NT2/D1 (cell line): Measurements from ENCODE around the gene PDIK1L.
A peak's percentile ranks its signal among the peaks of the same experiment; 100 is the strongest.

Source experiments
- DNase-seq: peaks from one replicate; pipeline ENCODE4 v3.0.0-alpha.2; 2011; ENCODE audit warnings: low read depth, low spot score
- H3K27me3 ChIP-seq: 2 replicates; pipeline ENCODE4 v1.6.0; 2011; ENCODE audit warnings: mild to moderate bottlenecking; ENCODE audit not compliant: insufficient read length, insufficient read depth
- H3K36me3 ChIP-seq: 2 replicates; pipeline ENCODE4 v1.6.1; 2011; ENCODE audit warnings: mild to moderate bottlenecking, low read length, mixed read lengths; ENCODE audit not compliant: insufficient read depth, insufficient read length
- H3K4me1 ChIP-seq: 2 replicates; pipeline ENCODE4 v1.5.1; 2011; ENCODE audit not compliant: insufficient read depth, insufficient read length
- H3K4me3 ChIP-seq: 2 replicates; pipeline ENCODE4 v1.5.1; 2011; ENCODE audit warnings: low read depth; ENCODE audit not compliant: insufficient read length
- H3K9ac ChIP-seq: 2 replicates; pipeline ENCODE4 v1.6.0; 2011; ENCODE audit warnings: low read depth; ENCODE audit not compliant: insufficient read length
- H3K9me3 ChIP-seq: 2 replicates; pipeline ENCODE4 v1.5.1; 2011; ENCODE audit warnings: mild to moderate bottlenecking, low read length; ENCODE audit not compliant: insufficient read depth
- SUZ12 ChIP-seq: IDR thresholded peaks from 2 replicates; pipeline ENCODE4 v1.6.1; 2011; ENCODE audit not compliant: insufficient read length, insufficient read depth; ENCODE audit errors: extremely low read depth
- YY1 ChIP-seq: IDR thresholded peaks from 2 replicates; pipeline ENCODE4 v1.6.1; 2011; ENCODE audit not compliant: insufficient read length, insufficient read depth
- ZNF274 ChIP-seq: IDR thresholded peaks from 2 replicates; pipeline ENCODE4 v1.6.1; 2011; ENCODE audit warnings: mild to moderate bottlenecking, low read depth, low read length

PDIK1L gene

GRCh38 chr1:26111530-26112406 lies at the start of gene PDIK1L:
TSS of gene PDIK1L (plus strand) at chr1:26111824. CDS start at chr1:26114309, 2,485 bp downstream.
- H3K9ac ChIP-seq = peak within 1 kb of the TSS; percentile 99
- no peaks in the 10 kb centered on the region for H3K9me3 ChIP-seq
- H3K36me3 ChIP-seq = peaks cover 10% of the 10 kb centered on the region
- peaks cover 18% of the 10 kb centered on the region for H3K27me3 ChIP-seq
- peak within 1 kb of the TSS; percentile 99 for H3K4me3 ChIP-seq
- TF ChIP-seq ZNF274 (no peak), YY1 (peak; percentile 73)
- H3K4me1 ChIP-seq = no peaks in the 10 kb centered on the region
- DNase-seq = peak; percentile 97

- DNase-seq = no peak
- H3K9ac ChIP-seq = no peak overlapping the region
- H3K27me3 ChIP-seq = no peaks in the 10 kb centered on the region
- H3K4me3 ChIP-seq = no peak overlapping the region
- H3K4me1 ChIP-seq = peaks cover 27% of the 10 kb centered on the region
- TF ChIP-seq ZNF274 (no peak), SUZ12 (no peak), YY1 (no peak)
- H3K9me3 ChIP-seq = no peaks in the 10 kb centered on the region
- no peaks in the 10 kb centered on the region for H3K36me3 ChIP-seq
Measured at GRCh38 chr1:26064553-26064952, 47.1 kb upstream of the PDIK1L start.

- no peaks in the 10 kb centered on the region for H3K36me3 ChIP-seq
- no peaks in the 10 kb centered on the region for H3K27me3 ChIP-seq
- H3K4me1 ChIP-seq = peaks cover 21% of the 10 kb centered on the region
- no peak overlapping the region for H3K9ac ChIP-seq
- H3K9me3 ChIP-seq = no peaks in the 10 kb centered on the region
- no peak for TF ChIP-seq SUZ12
- no peak for TF ChIP-seq ZNF274
- TF ChIP-seq YY1 = no peak
- H3K4me3 ChIP-seq = no peak overlapping the region
- no peak for DNase-seq
Measured at GRCh38 chr1:26066160-26066559, 45.5 kb upstream of the PDIK1L start.

- H3K36me3 ChIP-seq = no peaks in the 10 kb centered on the region
- TF ChIP-seq ZNF274 (no peak), YY1 (no peak), SUZ12 (no peak)
Measured at GRCh38 chr1:26066857-26067256, 44.8 kb upstream of the PDIK1L start.

GRCh38 chr1:26067432-26067911 lies 44.2 kb upstream of the PDIK1L start, which contains the start of gene TRIM63:
TSS of gene TRIM63 (minus strand) at chr1:26067630. CDS start at chr1:26067494, 136 bp downstream.
- no peak within 1 kb of the TSS for H3K4me3 ChIP-seq
- H3K9me3 ChIP-seq = no peaks in the 10 kb centered on the region
- no peaks in the 10 kb centered on the region for H3K27me3 ChIP-seq
- TF ChIP-seq SUZ12 (no peak), YY1 (no peak), ZNF274 (no peak)
- no peaks in the 10 kb centered on the region for H3K36me3 ChIP-seq
- DNase-seq = no peak
- H3K4me1 ChIP-seq = peaks cover 21% of the 10 kb centered on the region
- peak within 1 kb of the TSS; percentile 45 for H3K9ac ChIP-seq

More at GRCh38 chr1:26066857-26067256, 44.8 kb upstream of the PDIK1L start:
- no peak overlapping the region for H3K4me3 ChIP-seq
- peak; percentile 36 for DNase-seq
- no peaks in the 10 kb centered on the region for H3K27me3 ChIP-seq
- H3K9ac ChIP-seq = peak overlapping the region; percentile 45
- no peaks in the 10 kb centered on the region for H3K9me3 ChIP-seq
- peaks cover 21% of the 10 kb centered on the region for H3K4me1 ChIP-seq

GRCh38 chr1:26069941-26070295 lies 41.7 kb upstream of the PDIK1L start:
- peaks cover 19% of the 10 kb centered on the region for H3K4me1 ChIP-seq
- no peaks in the 10 kb centered on the region for H3K27me3 ChIP-seq
- H3K9me3 ChIP-seq = no peaks in the 10 kb centered on the region
- no peaks in the 10 kb centered on the region for H3K36me3 ChIP-seq
- H3K9ac ChIP-seq = no peak overlapping the region
- TF ChIP-seq SUZ12 (no peak), YY1 (no peak)
- H3K4me3 ChIP-seq = no peak overlapping the region
- DNase-seq = no peak

GRCh38 chr1:26070296-26070962 lies 41.2 kb upstream of the PDIK1L start:
- no peaks in the 10 kb centered on the region for H3K9me3 ChIP-seq
- TF ChIP-seq YY1 (no peak), SUZ12 (no peak)
- peaks cover 19% of the 10 kb centered on the region for H3K4me1 ChIP-seq
- no peaks in the 10 kb centered on the region for H3K27me3 ChIP-seq
- H3K9ac ChIP-seq = no peak overlapping the region
- H3K36me3 ChIP-seq = no peaks in the 10 kb centered on the region
- DNase-seq = no peak
- H3K4me3 ChIP-seq = no peak overlapping the region
